GM19240 (cell line): ENCODE results near the gene FAM131B.
"Not testable (repeated sequence)": the region's sequence is repeated elsewhere in the genome, so short reads cannot be mapped to it uniquely, and the experiment has no call there.

Experiments used
- DNase-seq: peaks from one replicate; pipeline ENCODE4 v3.0.0; 2011; ENCODE audit warnings: low spot score; ENCODE audit not compliant: insufficient read length

The FAM131B gene

GRCh38 chr7:143362131-143363015 lies at the start of gene FAM131B:
TSS of gene FAM131B (minus strand) at chr7:143362713. CDS start at chr7:143362603, 110 bp downstream.
- DNase-seq, result no peak

- DNase-seq, result no peak
Observed at GRCh38 chr7:143411976-143412708, 49.6 kb upstream of the FAM131B start.

GRCh38 chr7:143410521-143411004 lies 48.0 kb upstream of the FAM131B start:
- no peak for DNase-seq

DNA sequence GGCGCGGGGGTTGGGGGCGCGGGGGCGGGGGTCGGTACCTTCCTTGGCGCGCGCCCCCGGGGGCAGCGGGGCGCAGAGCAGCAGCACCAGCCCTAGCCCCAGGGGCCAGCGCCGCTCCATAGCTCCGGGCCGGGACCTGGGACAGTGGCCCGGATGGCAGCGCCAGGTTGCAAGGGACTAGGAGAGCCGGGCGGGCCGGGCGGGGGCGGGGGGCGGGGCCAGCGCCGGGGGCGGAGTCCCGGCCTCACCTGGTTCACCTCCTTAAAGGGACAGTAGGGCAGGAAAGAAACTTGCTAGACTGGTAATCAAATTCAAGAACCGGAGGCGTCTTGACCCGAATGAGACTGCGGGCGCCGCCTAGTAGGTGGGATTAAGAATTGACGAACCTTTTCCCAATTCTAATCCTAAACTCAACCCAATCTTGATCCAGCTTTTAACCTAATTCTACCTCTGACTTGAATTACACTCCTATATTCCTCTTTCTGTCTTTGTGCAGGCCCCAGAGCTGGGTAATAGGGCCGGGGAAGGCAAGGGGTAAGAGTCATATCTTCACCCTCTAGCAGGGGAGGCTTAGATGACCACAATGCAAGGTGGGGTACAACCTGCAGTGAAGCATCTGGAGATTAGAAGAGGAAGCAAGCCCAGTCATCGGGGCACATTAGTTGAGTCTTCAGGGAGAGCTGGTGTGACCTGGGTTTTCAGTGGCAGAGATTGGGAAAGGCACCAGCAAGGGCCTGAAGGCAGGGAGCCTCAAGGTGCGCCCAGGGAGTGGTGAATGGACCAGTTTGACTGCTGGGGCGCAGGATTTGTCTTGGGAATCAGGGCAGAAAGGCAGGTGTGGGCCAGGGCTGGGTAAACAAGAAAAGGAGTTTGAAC lies 46.4 kb upstream of the FAM131B start, which contains the start of gene EPHA1:
TSS of gene EPHA1 (minus strand) at position 171 of the 876 bp plus-strand sequence. CDS start at position 120, 51 bp downstream.
- no peak for DNase-seq

GRCh38 chr7:143408252-143408685 lies 45.8 kb upstream of the FAM131B start:
- DNase-seq, result no peak

- no peak for DNase-seq
Observed at GRCh38 chr7:143407287-143408251, 45.1 kb upstream of the FAM131B start.

GRCh38 chr7:143406002-143406357 lies 43.5 kb upstream of the FAM131B start:
- DNase-seq, result no peak

DNA sequence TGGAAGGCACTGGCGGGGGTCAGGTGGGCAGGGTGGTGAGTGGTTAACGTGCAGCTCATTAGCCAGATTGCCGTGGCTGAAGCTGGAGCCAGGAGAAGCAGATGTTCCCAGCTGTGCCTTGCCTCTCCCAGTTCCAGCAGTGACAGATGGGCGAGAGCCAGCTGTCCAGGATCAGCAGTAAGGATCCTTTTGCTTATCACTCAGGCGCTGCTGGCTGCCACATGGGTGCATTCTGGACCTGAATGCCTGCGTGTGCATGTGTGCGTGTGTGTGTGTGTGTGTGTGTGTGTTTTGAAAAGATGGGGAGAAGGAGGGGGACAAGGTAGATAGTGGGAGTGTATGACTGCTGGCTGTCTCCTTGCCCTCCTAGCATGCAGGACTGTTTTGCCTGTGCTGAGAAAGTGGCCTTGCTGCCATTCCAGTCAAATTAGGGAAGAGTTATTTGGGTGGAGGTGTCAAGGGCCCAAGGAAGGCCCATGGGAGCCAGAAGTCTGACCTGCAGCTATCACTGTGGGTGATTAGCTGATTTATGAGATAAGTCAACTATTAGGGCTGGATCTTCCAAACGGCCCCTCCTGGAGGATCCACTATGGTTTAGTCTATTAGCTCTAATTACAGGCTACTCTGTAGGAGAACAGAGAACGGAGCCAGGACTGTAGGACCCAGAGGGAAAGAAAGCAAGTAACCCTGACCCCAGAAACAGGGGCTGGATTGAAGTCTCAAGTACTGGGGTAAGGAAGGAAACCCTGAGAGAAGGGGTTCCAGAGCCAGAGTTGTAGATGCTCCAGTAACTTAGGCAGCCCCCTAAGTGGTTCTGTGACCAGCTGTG lies 42.9 kb upstream of the FAM131B start:
- no peak for DNase-seq

GRCh38 chr7:143402233-143402632 lies 39.7 kb upstream of the FAM131B start:
- DNase-seq, result not testable (repeated sequence)

DNA sequence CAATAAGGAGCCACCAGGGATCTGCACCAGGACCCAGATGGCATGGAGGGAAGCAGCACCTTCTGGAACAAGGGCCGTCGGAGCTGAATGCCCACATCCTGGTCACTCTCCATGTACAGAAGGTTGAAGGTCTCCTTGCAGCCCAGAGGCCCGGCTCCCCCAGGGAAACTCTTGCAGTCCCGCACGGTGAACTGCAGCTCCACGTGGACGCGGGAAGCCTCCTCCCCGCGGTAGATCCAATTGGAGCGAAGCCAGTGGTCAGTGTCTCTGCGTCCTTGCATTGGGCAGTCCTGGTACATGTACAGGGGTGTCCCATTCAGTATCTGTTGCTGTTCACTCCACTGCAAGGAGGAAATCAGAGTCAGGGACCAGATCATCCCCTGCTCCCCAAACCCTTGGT lies 38.8 kb upstream of the FAM131B start:
- no peak for DNase-seq

- no peak for DNase-seq
Observed at GRCh38 chr7:143399642-143400041, 37.1 kb upstream of the FAM131B start.

- no peak for DNase-seq
Observed at GRCh38 chr7:143399151-143399550, 36.6 kb upstream of the FAM131B start.

DNA sequence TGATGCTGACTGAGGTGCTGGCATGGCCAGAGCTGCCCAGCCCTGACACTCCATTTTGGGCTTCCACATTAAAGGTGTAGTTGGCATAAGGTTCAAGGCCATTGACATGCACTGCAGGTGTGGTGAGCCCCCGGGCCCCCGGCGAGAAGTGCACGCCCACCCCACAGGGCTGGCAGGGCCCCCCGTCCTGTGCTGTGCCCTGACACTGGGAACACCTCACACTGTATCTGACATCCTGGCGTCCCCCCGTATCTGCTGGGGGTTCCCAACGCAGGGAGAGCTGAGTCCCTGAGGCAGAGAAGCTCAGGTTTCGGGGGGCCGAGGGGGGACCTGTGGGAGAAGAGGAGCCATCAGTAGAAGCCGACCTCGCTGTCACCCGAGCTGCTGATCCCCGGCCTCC lies 36.1 kb upstream of the FAM131B start:
- DNase-seq, result no peak

GRCh38 chr7:143397710-143398530 lies 35.4 kb upstream of the FAM131B start:
- DNase-seq, result no peak

- no peak for DNase-seq
Observed at GRCh38 chr7:143396625-143397556, 34.4 kb upstream of the FAM131B start.

DNA sequence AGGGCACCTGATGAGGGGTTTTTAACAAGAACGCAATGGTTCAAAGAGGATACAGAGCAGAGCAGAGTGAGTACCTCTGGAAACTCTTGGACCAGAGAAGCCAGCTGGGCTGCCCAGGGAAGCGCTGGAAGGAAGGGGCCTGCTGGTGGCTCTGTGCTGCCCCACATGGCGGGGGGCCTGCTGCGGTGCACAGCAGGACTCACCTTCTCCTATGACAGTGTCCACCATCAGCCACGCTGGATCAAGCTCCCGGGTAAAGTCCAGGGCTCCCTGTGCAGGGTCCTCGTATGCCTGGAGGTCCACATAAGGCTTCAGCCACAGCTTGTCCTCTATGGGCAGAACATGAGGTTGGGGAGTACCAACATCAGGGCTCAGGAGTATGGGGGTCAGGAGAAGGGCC lies 33.7 kb upstream of the FAM131B start:
- no peak for DNase-seq
